Transverse colon (tissue), 4 donors: ENCODE measurements around the gene POC1B.

Experiments used
- CTCF ChIP-seq, 5 experiments: fragments of 200-600 bp in 3 of 5; fragments of 450-650 bp in 2 of 5; sonication (generic) in 3 of 5; IDR thresholded peaks; 1 replicate in 2 of 5; 2 replicates in 3 of 5; pipeline ENCODE4 v1.5.1; 2016 to 2017; ENCODE audit warnings: antibody characterized with exemption in 5 of 5, inconsistent platforms in 3 of 5, mild to moderate bottlenecking in 2 of 5, moderate library complexity in 1 of 5
- EP300 ChIP-seq: sonication (generic); formaldehyde crosslinking; IDR thresholded peaks from one replicate; pipeline ENCODE4 v1.6.1; 2017; ENCODE audit warnings: antibody characterized with exemption, low read depth
- POLR2A ChIP-seq: fragments of 450-650 bp; IDR thresholded peaks from one replicate; pipeline ENCODE4 v1.6.1; 2016; ENCODE audit warnings: antibody characterized with exemption, mild to moderate bottlenecking, moderate library complexity
- POLR2AphosphoS5 ChIP-seq, 3 donors: sonication (generic); formaldehyde crosslinking; IDR thresholded peaks; one replicate each; pipeline ENCODE4 v1.6.1; 2016; ENCODE audit warnings: antibody characterized with exemption in 3 of 3

GRCh38 chr12:89565002-89565401, 39.2 kb upstream of the POC1B start:
- TF ChIP-seq CTCF (IDR thresholded peaks at IDR 0.05) (no peak), POLR2AphosphoS5 (IDR thresholded peaks at IDR 0.05) (no peak), POLR2A (no peak), EP300 (no peak)
